Measurements from ENCODE around the gene GPATCH3. TPM values are rescaled to one million over a fixed set of nuclear protein-coding genes. Genes with fewer than 3 reads are reported as not detected.

Gene GPATCH3
- total and polyA plus RNA-seq, 7 donors, result 6.6 to 14.3 (median 9.7) TPM

GRCh38 chr1:26913389-26913753, 13.1 kb upstream of the GPATCH3 start:
- no peak for DNase-seq

GRCh38 chr1:26912147-26912490, 11.9 kb upstream of the GPATCH3 start:
- no peak overlapping the region for H3K27ac ChIP-seq
- intact Hi-C loops (cut with DNase I), result no loop called here

More at GRCh38 chr1:26913389-26913753, 13.1 kb upstream of the GPATCH3 start:
- intact Hi-C loops (cut with DNase I), result no loop called here
- Histone ChIP-seq H3K4me3 (no peak overlapping the region), H3K4me1 (no peaks in the 10 kb centered on the region), H3K9me3 (no peaks in the 10 kb centered on the region), H3K36me3 (no peaks in the 10 kb centered on the region), H3K27me3 (no peaks in the 10 kb centered on the region), H3K27ac (no peak overlapping the region)
- TF ChIP-seq POLR2A (IDR thresholded peaks at IDR 0.05) (no peak), POLR2AphosphoS5 (IDR thresholded peaks at IDR 0.05) (no peak), EP300 (IDR thresholded peaks at IDR 0.05) (no peak), CTCF (IDR thresholded peaks at IDR 0.05) (no peak)
- 36 to 65% methylated on average over 5 of the region's 5 CpGs for WGBS, 2 donors

GRCh38 chr1:26911399-26912146, 11.3 kb upstream of the GPATCH3 start:
- Histone ChIP-seq H3K36me3 (no peaks in the 10 kb centered on the region), H3K4me1 (no peaks in the 10 kb centered on the region), H3K9me3 (no peaks in the 10 kb centered on the region), H3K27me3 (no peaks in the 10 kb centered on the region), H3K4me3 (no peak overlapping the region), H3K27ac (no peak overlapping the region)
- WGBS, 2 donors, result 90 to 91% methylated on average over 8 of the region's 8 CpGs
- TF ChIP-seq POLR2A (IDR thresholded peaks at IDR 0.05), result no peak
- no peak for TF ChIP-seq EP300 (IDR thresholded peaks at IDR 0.05)
- TF ChIP-seq POLR2AphosphoS5 (IDR thresholded peaks at IDR 0.05), result no peak
- no peak for TF ChIP-seq CTCF (IDR thresholded peaks at IDR 0.05)
- DNase-seq, result no peak
- intact Hi-C loops (cut with DNase I), result no loop called here

More at GRCh38 chr1:26912147-26912490, 11.9 kb upstream of the GPATCH3 start:
- Histone ChIP-seq H3K4me1 (no peaks in the 10 kb centered on the region), H3K4me3 (no peak overlapping the region), H3K27me3 (no peaks in the 10 kb centered on the region), H3K36me3 (no peaks in the 10 kb centered on the region), H3K9me3 (no peaks in the 10 kb centered on the region)
- no peak for TF ChIP-seq POLR2A (IDR thresholded peaks at IDR 0.05)
- WGBS, 2 donors, result 48 to 69% methylated on average over 2 of the region's 2 CpGs
- no peak for DNase-seq

- Histone ChIP-seq H3K4me1 (no peaks in the 10 kb centered on the region), H3K27me3 (no peaks in the 10 kb centered on the region), H3K9me3 (no peaks in the 10 kb centered on the region), H3K27ac (no peak overlapping the region), H3K36me3 (no peaks in the 10 kb centered on the region), H3K4me3 (no peak overlapping the region)
- no peak for DNase-seq
- TF ChIP-seq POLR2A (IDR thresholded peaks at IDR 0.05) (no peak), POLR2AphosphoS5 (IDR thresholded peaks at IDR 0.05) (no peak), EP300 (IDR thresholded peaks at IDR 0.05) (no peak), CTCF (IDR thresholded peaks at IDR 0.05) (no peak)
- WGBS, 2 donors, result 16 to 65% methylated on average over 4 of the region's 4 CpGs
- intact Hi-C loops (cut with DNase I), result no loop called here
These were observed 10.3 kb upstream of the GPATCH3 start for GRCh38 chr1:26910343-26911160.

- no peak for DNase-seq
- H3K27ac ChIP-seq, result no peak overlapping the region
- no peaks in the 10 kb centered on the region for H3K9me3 ChIP-seq
- H3K27me3 ChIP-seq, result no peaks in the 10 kb centered on the region
- H3K4me3 ChIP-seq, result no peak overlapping the region
- no peaks in the 10 kb centered on the region for H3K36me3 ChIP-seq
- WGBS, 2 donors, result 31 to 72% methylated on average over 3 of the region's 3 CpGs
- intact Hi-C loops (cut with DNase I), result no loop called here
- no peaks in the 10 kb centered on the region for H3K4me1 ChIP-seq
- TF ChIP-seq EP300 (IDR thresholded peaks at IDR 0.05) (no peak), POLR2A (IDR thresholded peaks at IDR 0.05) (no peak), POLR2AphosphoS5 (IDR thresholded peaks at IDR 0.05) (no peak), CTCF (IDR thresholded peaks at IDR 0.05) (no peak)
These were observed 9.7 kb upstream of the GPATCH3 start for GRCh38 chr1:26909951-26910342.
